PC-9 (cell line): ENCODE measurements around the gene RGL1. TPM values are rescaled to one million over a fixed set of nuclear protein-coding genes. Genes with fewer than 3 reads are reported as not detected.

ENCODE experiments used
- BruUV-seq: library from RNA; stranded (reverse); fragments of 400-500 nt; replicated peaks from 2 replicates; lab custom pipeline; 2021; lab: Mats Ljungman, UMichigan
- CTCF ChIA-PET: fragments of 300-600 bp; sonication (Branson Sonifier 250); formaldehyde crosslinking; loops from one replicate; lab custom pipeline; 2022; ENCODE audit warnings: antibody characterized with exemption; lab: Charles Lee
- POLR2A ChIA-PET: fragments of 300-600 bp; sonication (Branson Sonifier 250); formaldehyde crosslinking; loops from one replicate; lab custom pipeline; 2022; ENCODE audit warnings: antibody characterized with exemption; ENCODE audit not compliant: unreplicated experiment; lab: Charles Lee
- DNase-seq, 2 experiments: peaks; one replicate each; pipeline versions ENCODE4 v3.0.0 to v3.0.0-alpha.2; 2015 to 2022; ENCODE audit warnings: mixed read lengths in 1 of 2
- H2AFZ ChIP-seq: fragments of 200-600 bp; sonication (generic); 2 replicates; pipeline ENCODE4 v1.8.1; 2017; ENCODE audit warnings: antibody characterized with exemption
- H3F3A ChIP-seq: fragments of 200-600 bp; sonication (generic); 2 replicates; pipeline ENCODE4 v1.8.1; 2017; ENCODE audit warnings: antibody characterized with exemption, mild to moderate bottlenecking, low read depth; ENCODE audit not compliant: insufficient read depth
- H3K27ac ChIP-seq: fragments of 200-600 bp; sonication (generic); 2 replicates; pipeline ENCODE4 v1.6.1; 2016; ENCODE audit warnings: mixed run types
- H3K27me3 ChIP-seq: fragments of 200-600 bp; sonication (generic); 2 replicates; pipeline ENCODE4 v1.6.1; 2016; ENCODE audit warnings: low read depth, mixed run types; ENCODE audit not compliant: insufficient read depth
- H3K36me3 ChIP-seq: fragments of 200-600 bp; sonication (generic); 2 replicates; pipeline ENCODE4 v1.6.1; 2016; ENCODE audit warnings: low read depth, mixed run types
- H3K4me1 ChIP-seq: fragments of 200-600 bp; sonication (generic); replicated peaks from 2 replicates; pipeline ENCODE4 v1.6.1; 2016; ENCODE audit warnings: mixed run types; ENCODE audit not compliant: insufficient read depth
- H3K4me2 ChIP-seq: fragments of 200-600 bp; sonication (generic); 2 replicates; pipeline ENCODE4 v1.6.1; 2017; ENCODE audit warnings: mixed run types
- H3K4me3 ChIP-seq: fragments of 200-600 bp; sonication (generic); 2 replicates; pipeline ENCODE4 v1.6.1; 2016; ENCODE audit warnings: mixed run types
- H3K79me2 ChIP-seq: fragments of 200-600 bp; sonication (generic); 2 replicates; pipeline ENCODE4 v1.6.1; 2017; ENCODE audit warnings: low read depth, mixed run types
- H3K9me2 ChIP-seq: fragments of 200-600 bp; sonication (generic); 2 replicates; pipeline ENCODE4 v1.8.1; 2017; ENCODE audit warnings: mild to moderate bottlenecking; ENCODE audit not compliant: insufficient read depth
- H3K9me3 ChIP-seq: fragments of 200-600 bp; sonication (generic); 2 replicates; pipeline ENCODE4 v1.8.1; 2016; ENCODE audit warnings: low read depth; ENCODE audit not compliant: insufficient read depth
- H4K20me1 ChIP-seq: fragments of 200-600 bp; sonication (generic); 2 replicates; pipeline ENCODE4 v1.8.1; 2017; ENCODE audit not compliant: insufficient read depth
- CTCF ChIP-seq: fragments of 200-600 bp; sonication (generic); conservative IDR thresholded peaks from 2 replicates; pipeline ENCODE4 v1.6.1; 2017; ENCODE audit warnings: mixed run types, antibody characterized with exemption, mild to moderate bottlenecking, moderate library complexity
- EZH2 ChIP-seq: fragments of 200-600 bp; sonication (generic); IDR thresholded peaks from 2 replicates; pipeline ENCODE4 v1.8.0; 2017; ENCODE audit warnings: antibody characterized with exemption, low read depth
- intact Hi-C: fragments of 100-400 bp; cut with micrococcal nuclease; formaldehyde crosslinking; loops from one replicate; pipeline ENCODE4 v1.10.0; 2022; ENCODE audit not compliant: unreplicated experiment
- total RNA-seq: library from RNA; stranded (reverse); gene quantifications from 2 replicates; pipeline ENCODE4 v1.2.3, GENCODE V29; 2021

RGL1 gene
- total RNA-seq, 1 experiment from 2014 or later: 2.6 TPM

- TF ChIP-seq CTCF: no peak
- TF ChIP-seq EZH2: no peak
- 0 out of 2 replicates have a peak, but pooled peaks cover 6% of the 10 kb centered on the region for H3K36me3 ChIP-seq
- no peaks in the 10 kb centered on the region for H3F3A ChIP-seq
- H4K20me1 ChIP-seq: no peaks in the 10 kb centered on the region
- H3K4me2 ChIP-seq: no peak overlapping the region
- H3K27ac ChIP-seq: no peak overlapping the region
- no peak overlapping the region for H3K4me3 ChIP-seq
- H3K27me3 ChIP-seq: no peaks in the 10 kb centered on the region
- CTCF ChIA-PET: no interaction called here
- H3K79me2 ChIP-seq: no peaks in the 10 kb centered on the region
- no peak for DNase-seq
- H2AFZ ChIP-seq: no peak overlapping the region
- no peaks in the 10 kb centered on the region for H3K4me1 ChIP-seq
- intact Hi-C loops: no loop called here
- no peaks in the 10 kb centered on the region for H3K9me2 ChIP-seq
- BruUV-seq: no TSS peak
- no peaks in the 10 kb centered on the region for H3K9me3 ChIP-seq
- POLR2A ChIA-PET: interaction anchor here (0.7 to 1.1 kb wide), 2 partner anchors 14 to 134 kb away, joined by 3 to 4 read pairs; no protein-coding TSS in a partner anchor
Observed at GRCh38 chr1:183837062-183837461, 32.1 kb downstream of the RGL1 start.

DNA sequence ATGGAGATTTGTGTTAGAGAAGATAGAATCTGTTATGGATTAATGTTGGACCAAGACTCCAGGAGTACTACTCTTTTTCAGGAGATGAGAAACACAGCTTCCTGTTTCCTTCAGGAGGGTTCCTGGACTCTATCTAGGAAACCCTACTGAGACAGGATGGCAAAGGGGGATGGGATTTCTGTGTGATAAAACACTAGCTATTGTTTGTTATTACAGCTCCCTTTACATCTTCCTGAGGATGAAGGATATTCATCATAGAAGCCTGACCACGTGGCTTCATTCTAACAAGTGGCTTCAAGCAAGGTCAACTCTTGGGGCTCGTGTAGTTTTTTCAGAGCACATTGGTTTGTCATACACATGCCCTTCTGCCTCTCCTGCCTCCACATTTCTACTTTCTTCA, 33.3 kb downstream of the RGL1 start:
- Histone ChIP-seq H3K27ac (no peak overlapping the region), H3K9me2 (no peaks in the 10 kb centered on the region), H3K9me3 (no peaks in the 10 kb centered on the region), H3K4me2 (no peak overlapping the region), H3K4me1 (no peaks in the 10 kb centered on the region), H3F3A (no peaks in the 10 kb centered on the region), H3K27me3 (no peaks in the 10 kb centered on the region), H4K20me1 (no peaks in the 10 kb centered on the region), H2AFZ (no peak overlapping the region), H3K79me2 (no peaks in the 10 kb centered on the region), H3K4me3 (no peak overlapping the region), H3K36me3 (0 out of 2 replicates have a peak, but pooled peaks cover 6% of the 10 kb centered on the region)
- DNase-seq: no peak
- TF ChIP-seq EZH2 (no peak), CTCF (no peak)
- ChIA-PET CTCF (no interaction called here), POLR2A (no interaction called here)
- intact Hi-C loops: no loop called here
- no TSS peak for BruUV-seq

DNA sequence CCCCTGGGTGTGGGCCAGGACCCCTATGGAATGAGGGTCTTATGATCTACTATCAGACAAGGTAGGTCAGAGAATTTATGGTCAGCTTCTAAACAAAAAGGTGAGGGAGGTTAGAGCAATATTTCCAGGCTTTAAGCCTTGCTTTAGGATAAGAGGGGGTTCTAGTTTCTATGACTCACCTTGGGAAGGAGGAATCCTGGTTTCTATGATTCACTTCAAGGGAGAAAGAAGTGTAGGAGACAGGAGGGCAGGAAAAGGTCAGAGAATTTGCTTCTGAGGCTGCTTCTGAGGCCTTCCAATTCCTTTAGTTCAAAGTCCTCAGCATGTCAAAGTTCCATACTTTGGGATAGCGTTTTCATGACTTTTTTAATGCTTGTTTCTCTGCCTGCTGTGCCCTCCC, 35.2 kb downstream of the RGL1 start:
- Histone ChIP-seq H3F3A (no peaks in the 10 kb centered on the region), H3K27ac (no peak overlapping the region), H3K4me1 (no peaks in the 10 kb centered on the region), H3K27me3 (no peaks in the 10 kb centered on the region), H2AFZ (no peak overlapping the region), H3K36me3 (0 out of 2 replicates have a peak, but pooled peaks cover 6% of the 10 kb centered on the region), H3K4me2 (0 out of 2 replicates have a peak overlapping the region, but pooled peaks have one; percentile 6), H3K9me2 (no peaks in the 10 kb centered on the region), H3K4me3 (no peak overlapping the region), H3K79me2 (no peaks in the 10 kb centered on the region), H4K20me1 (no peaks in the 10 kb centered on the region), H3K9me3 (no peaks in the 10 kb centered on the region)
- no peak for DNase-seq
- ChIA-PET CTCF (no interaction called here), POLR2A (no interaction called here)
- intact Hi-C loops: no loop called here
- TF ChIP-seq CTCF: no peak
- TF ChIP-seq EZH2: no peak
- BruUV-seq: no TSS peak
